H9 (cell line): ENCODE results near the gene LYPD4. TPM values are rescaled to one million over a fixed set of nuclear protein-coding genes. Genes with fewer than 3 reads are reported as not detected.

Source experiments
- DNase-seq: peaks from one replicate; pipeline ENCODE4 v3.0.0-alpha.2; 2017
- H2AFZ ChIP-seq: one replicate; pipeline ENCODE4 v1.6.1; 2013; ENCODE audit warnings: mild to moderate bottlenecking, low read length, control low read depth, moderate library complexity
- H2AK5ac ChIP-seq: 2 replicates; pipeline ENCODE4 v1.6.1; 2013; ENCODE audit warnings: low read length, control low read depth, mixed read lengths; ENCODE audit not compliant: insufficient read length
- H2BK120ac ChIP-seq: one replicate; pipeline ENCODE4 v1.6.1; 2013; ENCODE audit warnings: low read depth, mild to moderate bottlenecking, low read length, control low read depth, inconsistent platforms; ENCODE audit not compliant: poor library complexity, severe bottlenecking
- H2BK12ac ChIP-seq: 2 replicates; pipeline ENCODE4 v1.6.1; 2013; ENCODE audit warnings: low read length, control low read depth, mixed read lengths, low read depth; ENCODE audit not compliant: insufficient read length
- H2BK15ac ChIP-seq: 2 replicates; pipeline ENCODE4 v1.6.1; 2013; ENCODE audit warnings: low read depth, low read length, control low read depth
- H2BK20ac ChIP-seq: one replicate; pipeline ENCODE4 v1.6.1; 2013; ENCODE audit warnings: low read depth, mild to moderate bottlenecking, low read length, control low read depth, inconsistent platforms; ENCODE audit not compliant: poor library complexity, severe bottlenecking
- H2BK5ac ChIP-seq: 2 replicates; pipeline ENCODE4 v1.6.1; 2013; ENCODE audit warnings: low read length, control low read depth, mixed read lengths; ENCODE audit not compliant: insufficient read length
- H3K14ac ChIP-seq: 2 replicates; pipeline ENCODE4 v1.6.1; 2013; ENCODE audit warnings: low read length, control low read depth; ENCODE audit not compliant: insufficient read depth
- H3K18ac ChIP-seq: 2 replicates; pipeline ENCODE4 v1.6.1; 2013; ENCODE audit warnings: low read depth, mild to moderate bottlenecking, mixed read lengths, low read length, control low read depth; ENCODE audit not compliant: insufficient read length
- H3K23ac ChIP-seq: 2 replicates; pipeline ENCODE4 v1.6.1; 2013; ENCODE audit warnings: low read length, control low read depth, mixed read lengths, low read depth; ENCODE audit not compliant: insufficient read length
- H3K23me2 ChIP-seq: 2 replicates; pipeline ENCODE4 v1.6.1; 2013; ENCODE audit warnings: low read depth, mild to moderate bottlenecking, mixed read lengths, low read length, control low read depth; ENCODE audit not compliant: insufficient read length, poor library complexity, severe bottlenecking
- H3K27ac ChIP-seq: 2 replicates; pipeline ENCODE4 v1.5.1; 2013; ENCODE audit warnings: low read length, control low read depth, mixed read lengths, low read depth; ENCODE audit not compliant: insufficient read length
- H3K27me3 ChIP-seq: 2 replicates; pipeline ENCODE4 v1.6.1; 2013; ENCODE audit warnings: low read length, control low read depth, inconsistent platforms; ENCODE audit not compliant: insufficient read depth
- H3K4ac ChIP-seq: 2 replicates; pipeline ENCODE4 v1.6.1; 2013; ENCODE audit warnings: low read depth, mild to moderate bottlenecking, control low read depth, inconsistent platforms, low read length, moderate library complexity
- H3K4me1 ChIP-seq: 2 replicates; pipeline ENCODE4 v1.6.1; 2013; ENCODE audit warnings: low read length, control low read depth, inconsistent platforms; ENCODE audit not compliant: insufficient read depth
- H3K4me2 ChIP-seq: 2 replicates; pipeline ENCODE4 v1.6.1; 2013; ENCODE audit warnings: low read length, control low read depth, mixed read lengths; ENCODE audit not compliant: insufficient read length, insufficient read depth
- H3K56ac ChIP-seq: 2 replicates; pipeline ENCODE4 v1.6.1; 2013; ENCODE audit warnings: low read depth, mild to moderate bottlenecking, mixed read lengths, low read length, control low read depth; ENCODE audit not compliant: insufficient read length
- H3K79me1 ChIP-seq: 2 replicates; pipeline ENCODE4 v1.6.1; 2013; ENCODE audit warnings: low read depth, mild to moderate bottlenecking, moderate library complexity, low read length, control low read depth, inconsistent platforms; ENCODE audit not compliant: insufficient read depth, poor library complexity, severe bottlenecking
- H3K79me2 ChIP-seq: 2 replicates; pipeline ENCODE4 v1.6.1; 2013; ENCODE audit warnings: low read length, control low read depth, inconsistent platforms; ENCODE audit not compliant: insufficient read depth
- H3K9ac ChIP-seq: 2 replicates; pipeline ENCODE4 v1.6.1; 2013; ENCODE audit warnings: low read length, control low read depth, mixed read lengths; ENCODE audit not compliant: insufficient read length; ENCODE audit errors: extremely low read depth
- H3K9me3 ChIP-seq: one replicate; pipeline ENCODE4 v1.6.1; 2013; ENCODE audit warnings: low read depth, low read length, inconsistent platforms; ENCODE audit not compliant: control insufficient read depth
- H3T11ph ChIP-seq: one replicate; pipeline ENCODE4 v1.6.1; 2013; ENCODE audit warnings: mild to moderate bottlenecking, low read length, control low read depth, inconsistent platforms
- H4K20me1 ChIP-seq: one replicate; pipeline ENCODE4 v1.6.1; 2013; ENCODE audit not compliant: control insufficient read depth, insufficient read length, insufficient read depth
- H4K5ac ChIP-seq: 2 replicates; pipeline ENCODE4 v1.6.1; 2013; ENCODE audit warnings: low read depth, mild to moderate bottlenecking, mixed read lengths, low read length, control low read depth; ENCODE audit not compliant: insufficient read length
- H4K8ac ChIP-seq: replicated peaks from 2 replicates; pipeline ENCODE4 v1.6.1; 2013; ENCODE audit warnings: low read length, control low read depth, mixed read lengths, low read depth; ENCODE audit not compliant: insufficient read length
- H4K91ac ChIP-seq: 2 replicates; pipeline ENCODE4 v1.6.1; 2013; ENCODE audit warnings: low read depth, mild to moderate bottlenecking, moderate library complexity, mixed read lengths, low read length, control low read depth; ENCODE audit not compliant: insufficient read length
- H3K27ac Mint-ChIP-seq, 3 experiments: 2 replicates in 2 of 3; 3 replicates in 1 of 3; pipeline ENCODE4 v1.8.0; 2020 to 2021; ENCODE audit warnings: mixed read lengths in 3 of 3, mild to moderate bottlenecking in 1 of 3, moderate library complexity in 1 of 3
- H3K27me3 Mint-ChIP-seq: 2 replicates; pipeline ENCODE4 v1.8.0; 2021; ENCODE audit warnings: low read depth, mild to moderate bottlenecking, moderate library complexity, mixed read lengths
- H3K36me3 Mint-ChIP-seq, 3 experiments: 2 replicates in 2 of 3; 3 replicates in 1 of 3; pipeline ENCODE4 v1.8.0; 2020 to 2021; ENCODE audit warnings: low read depth in 3 of 3, mixed read lengths in 3 of 3; ENCODE audit not compliant: insufficient read depth in 1 of 3
- H3K4me1 Mint-ChIP-seq, 2 experiments: 2 replicates each; pipeline ENCODE4 v1.8.0; 2020; ENCODE audit warnings: mixed read lengths in 2 of 2
- H3K4me3 Mint-ChIP-seq, 2 experiments: 2 replicates in 1 of 2; 3 replicates in 1 of 2; pipeline ENCODE4 v1.8.0; 2020 to 2021; ENCODE audit warnings: mild to moderate bottlenecking in 2 of 2, mixed read lengths in 2 of 2, moderate library complexity in 1 of 2
- H3K9me3 Mint-ChIP-seq, 2 experiments: 2 replicates in 1 of 2; 3 replicates in 1 of 2; pipeline ENCODE4 v1.8.0; 2020; ENCODE audit warnings: mild to moderate bottlenecking in 2 of 2, mixed read lengths in 2 of 2, moderate library complexity in 1 of 2
- CTCF ChIP-seq: fragments of 200-600 bp; sonication (generic); conservative IDR thresholded peaks from 3 replicates; pipeline ENCODE4 v1.8.0; 2021; ENCODE audit warnings: antibody characterized with exemption, mild to moderate bottlenecking
- WGBS: extraction: QIAGEN DNeasy Blood & Tissue Kit; methylation state at CpG from one replicate; pipeline ENCODE4 v1.1.7; 2013; ENCODE audit warnings: missing lambda C conversion rate, low lambda C conversion rate, mixed read lengths; ENCODE audit not compliant: insufficient read length; ENCODE audit errors: extremely low coverage; 5-methylcytosine and 5-hydroxymethylcytosine counted together
- total RNA-seq: library from RNA; stranded (reverse); gene quantifications from 2 replicates; pipeline ENCODE4 v1.2.1, GENCODE V29; 2021

The LYPD4 gene
- total RNA-seq, 1 experiment from 2014 or later = not detected

GRCh38 chr19:41801031-41801430 is 43.5 kb downstream of the LYPD4 start:
- DNase-seq = no peak
- no peak overlapping the region for H4K91ac ChIP-seq
- H4K5ac ChIP-seq = no peak overlapping the region
- no peaks in the 10 kb centered on the region for H3K23me2 ChIP-seq
- H3T11ph ChIP-seq = no peak overlapping the region
- no peak overlapping the region for H2BK120ac ChIP-seq
- H2BK5ac ChIP-seq = no peak overlapping the region
- no peak overlapping the region for H3K4ac ChIP-seq
- H3K27me3 Mint-ChIP-seq = peaks cover 4% of the 10 kb centered on the region
- H2BK15ac ChIP-seq = no peak overlapping the region
- H3K4me1 Mint-ChIP-seq = no peaks in the 10 kb centered on the region
- no peak for TF ChIP-seq CTCF
- H3K18ac ChIP-seq = no peak overlapping the region
- no peak overlapping the region for H2AFZ ChIP-seq
- no peaks in the 10 kb centered on the region for H4K20me1 ChIP-seq
- H3K36me3 Mint-ChIP-seq = peaks cover 0 to 16% (median 0%) of the 10 kb centered on the region in 3 experiments; a peak in 2 of 7 replicates
- H2BK20ac ChIP-seq = no peak overlapping the region
- WGBS = no CpG with 5 or more reads among the region's 4 CpGs
- no peaks in the 10 kb centered on the region for H3K4me1 ChIP-seq
- H3K9me3 ChIP-seq = no peaks in the 10 kb centered on the region
- no peak overlapping the region for H3K14ac ChIP-seq
- no peak overlapping the region for H2AK5ac ChIP-seq
- no peak overlapping the region for H3K4me3 Mint-ChIP-seq
- H3K9me3 Mint-ChIP-seq = peaks cover 11 to 83% of the 10 kb centered on the region in 2 experiments
- no peak overlapping the region for H2BK12ac ChIP-seq
- H3K23ac ChIP-seq = no peak overlapping the region
- no peak overlapping the region for H3K27ac ChIP-seq
- no peak overlapping the region for H3K56ac ChIP-seq
- H3K79me1 ChIP-seq = no peaks in the 10 kb centered on the region
- H3K9ac ChIP-seq = no peak overlapping the region
- H3K4me2 ChIP-seq = no peak overlapping the region
- no peaks in the 10 kb centered on the region for H3K27me3 ChIP-seq
- no peaks in the 10 kb centered on the region for H3K79me2 ChIP-seq
- H3K27ac Mint-ChIP-seq = peak overlapping the region in 1 of 3 experiments; percentile 53; a peak in 1 of 7 replicates
- no peak overlapping the region for H4K8ac ChIP-seq
